K562 (cell line): Measurements from ENCODE around the gene KYAT1. TPM values are rescaled to one million over a fixed set of nuclear protein-coding genes. Genes with fewer than 3 reads are reported as not detected.
A peak's percentile ranks its signal among the peaks of the same experiment; 100 is the strongest.

Experiments used
- BACH1 ChIP-seq: fragments of 200-800 bp; sonication (Bioruptor generic); IDR thresholded peaks from 2 replicates; pipeline ENCODE4 v1.6.1; 2016; ENCODE audit warnings: missing genetic modification characterization, missing compliant biosample characterization
- CBX2 ChIP-seq: fragments of 200-600 bp; sonication (generic); IDR thresholded peaks from one replicate; pipeline ENCODE4 v1.6.1; 2012; ENCODE audit warnings: mild to moderate bottlenecking, low read length, inconsistent platforms; ENCODE audit not compliant: insufficient read depth, poor library complexity, severe bottlenecking
- CTBP1 ChIP-seq: fragments of 450-650 bp; IDR thresholded peaks from 2 replicates; pipeline ENCODE4 v1.6.1; 2016; ENCODE audit warnings: borderline replicate concordance
- ETS1 ChIP-seq: conservative IDR thresholded peaks from 2 replicates; pipeline ENCODE4 v1.6.1; 2011; ENCODE audit warnings: low read depth, mild to moderate bottlenecking, low read length; ENCODE audit not compliant: control insufficient read depth
- GATAD2A ChIP-seq: fragments of 450-650 bp; IDR thresholded peaks from 2 replicates; pipeline ENCODE4 v1.6.1; 2017
- HNRNPUL1 ChIP-seq: fragments of 200-400 bp; formaldehyde crosslinking; IDR thresholded peaks from 2 replicates; pipeline ENCODE4 v1.6.1; 2017; ENCODE audit warnings: low read length
- HSF4 ChIP-seq: fragments of 250-450 bp; sonication (Bioruptor Pico); IDR thresholded peaks from 2 replicates; pipeline ENCODE4 v2.1.2; 2022; ENCODE audit warnings: mild to moderate bottlenecking, moderate library complexity, borderline replicate concordance
- MCM7 ChIP-seq, 2 experiments: fragments of 450-650 bp; IDR thresholded peaks; 2 replicates each; pipeline ENCODE4 v1.6.1; 2016 to 2018
- PURB ChIP-seq: sonication (generic); formaldehyde crosslinking; IDR thresholded peaks from 2 replicates; pipeline ENCODE4 v1.9.0; 2021; ENCODE audit warnings: low read depth, mild to moderate bottlenecking, missing genetic modification reagents
- SETDB1 ChIP-seq: IDR thresholded peaks from one replicate; pipeline ENCODE4 v1.6.1; 2012; ENCODE audit warnings: low read length, control low read depth, inconsistent platforms
- SLC30A9 ChIP-seq: fragments of 250-450 bp; sonication (Bioruptor Pico); IDR thresholded peaks from 2 replicates; pipeline ENCODE4 v1.8.0; 2022; ENCODE audit warnings: mild to moderate bottlenecking, moderate library complexity
- SP2 ChIP-seq: IDR thresholded peaks from 2 replicates; pipeline ENCODE4 v1.6.1; 2011; ENCODE audit warnings: mild to moderate bottlenecking, low read depth, low read length, moderate library complexity; ENCODE audit not compliant: poor library complexity, severe bottlenecking; ENCODE audit errors: extremely low read depth
- TEAD2 ChIP-seq: fragments of 450-650 bp; IDR thresholded peaks from 2 replicates; pipeline ENCODE4 v1.6.1; 2016; ENCODE audit warnings: missing genetic modification characterization, control low read depth, missing compliant biosample characterization
- VEZF1 ChIP-seq: fragments of 200-800 bp; sonication (Bioruptor generic); IDR thresholded peaks from 2 replicates; pipeline ENCODE4 v1.6.1; 2017; ENCODE audit warnings: missing genetic modification characterization, missing compliant biosample characterization
- ZNF263 ChIP-seq: sonication (generic); formaldehyde crosslinking; IDR thresholded peaks from 2 replicates; pipeline ENCODE4 v1.8.0; 2022; ENCODE audit warnings: mild to moderate bottlenecking, missing genetic modification reagents, borderline replicate concordance
- ZNF274 ChIP-seq: IDR thresholded peaks from 2 replicates; pipeline ENCODE4 v1.6.1; 2011; ENCODE audit warnings: low read depth, mild to moderate bottlenecking, low read length, moderate library complexity, borderline replicate concordance
- ZNF609 ChIP-seq: sonication (generic); formaldehyde crosslinking; IDR thresholded peaks from 2 replicates; pipeline ENCODE4 v1.8.1; 2023; ENCODE audit warnings: missing genetic modification reagents, mild to moderate bottlenecking, borderline replicate concordance
- ZNF740 ChIP-seq, 3 experiments: fragments of 200-800 bp in 1 of 3; sonication (Bioruptor generic) in 1 of 3; sonication (generic) in 1 of 3; formaldehyde crosslinking in 1 of 3; IDR thresholded peaks; 2 replicates each; pipeline versions ENCODE4 v1.6.1 to v1.8.0; 2016 to 2022; ENCODE audit warnings: mild to moderate bottlenecking in 2 of 3, missing compliant biosample characterization in 2 of 3, missing genetic modification characterization in 2 of 3, missing genetic modification reagents in 1 of 3
- polyA plus RNA-seq, 8 experiments: library from polyadenylated mRNA; depleted of rRNA in 4 of 8; stranded (reverse) in 5 of 8; unstranded in 3 of 8; fragments of >200 nt; fragmentation: Nextera tagmentation in 2 of 8; fragmentation: Illumina TruSeq in 1 of 8; extraction: Ambion mirVana in 2 of 8; extraction: Trizol in 1 of 8; gene quantifications; 2 replicates each; pipeline versions ENCODE4 v1.2.1 to v1.2.3, GENCODE V29; 2011 to 2014; ENCODE audit warnings: inconsistent platforms in 1 of 8, missing spikeins in 1 of 8
- total RNA-seq, 7 experiments: library from RNA; depleted of rRNA in 6 of 7; stranded (reverse); fragments of >200 nt in 6 of 7; fragmentation: Illumina TruSeq in 2 of 7; extraction: Trizol in 2 of 7; gene quantifications; 2 replicates each; pipeline versions ENCODE4 v1.2.1 to v1.2.3, GENCODE V29; 2011 to 2021; ENCODE audit warnings: low replicate concordance in 1 of 7

The KYAT1 gene
- total and polyA plus RNA-seq, 9 of the 15 experiments (the other 6 are each of a cell fraction or from before 2014, with no cell fraction given): 6.4 to 16.8 (median 11.1) TPM

- TF ChIP-seq ZNF740 (CRISPR knock-in tag; IDR thresholded peaks at IDR 0.05) (0 out of 2 replicates have a peak, but pooled peaks have one; percentile 17), ZNF740 (tag; IDR thresholded peaks at IDR 0.05) (no peak), GATAD2A (no peak), BACH1 (tag) (no peak), SETDB1 (no peak), VEZF1 (CRISPR knock-in tag) (no peak), HNRNPUL1 (no peak), TEAD2 (tag) (no peak), PURB (CRISPR knock-in tag) (no peak), ZNF274 (no peak), HSF4 (CRISPR knock-in tag) (no peak), ZNF263 (CRISPR knock-in tag) (peak; percentile 52; the same call in 1 of the 2 replicates), ZNF609 (CRISPR knock-in tag) (no peak), SP2 (no peak), CTBP1 (no peak), CBX2 (no peak), ETS1 (peak; percentile 45), SLC30A9 (no peak), MCM7 (IDR thresholded peaks at IDR 0.05) (no peak)
These were observed 62.7 kb downstream of the KYAT1 start (continued) for GRCh38 chr9:128818839-128819715.
